Panc1 (cell line): ENCODE measurements around the gene FOXN1. TPM values are rescaled to one million over a fixed set of nuclear protein-coding genes. Genes with fewer than 3 reads are reported as not detected.

Experiments used
- ATAC-seq: fragments of 200-7000 bp; cut with Tn5 transposase; 2 replicates; pipeline ENCODE4 v1.9.1; 2020; ENCODE audit warnings: mild to moderate bottlenecking, moderate library complexity
- BruUV-seq: library from RNA; stranded (reverse); fragments of 400-500 nt; replicated peaks from 2 replicates; lab custom pipeline; 2021; lab: Mats Ljungman, UMichigan
- CTCF ChIA-PET: fragments of 300-600 bp; sonication (Branson Sonifier 250); formaldehyde crosslinking; loops from one replicate; lab custom pipeline; 2022; ENCODE audit warnings: antibody characterized with exemption; lab: Charles Lee
- POLR2A ChIA-PET: fragments of 300-600 bp; sonication (Branson Sonifier 250); formaldehyde crosslinking; loops from one replicate; lab custom pipeline; 2022; ENCODE audit warnings: antibody characterized with exemption; lab: Charles Lee
- DNase-seq: peaks from one replicate; pipeline ENCODE4 v3.0.0-alpha.2; 2010; ENCODE audit warnings: low read depth, low spot score
- H3K27ac ChIP-seq: 2 replicates; pipeline ENCODE4 v1.5.1; 2011; ENCODE audit warnings: mild to moderate bottlenecking, low read length, inconsistent platforms
- H3K27me3 ChIP-seq: fragments of 200-500 bp; sonication (Bioruptor generic); 2 replicates; pipeline ENCODE4 v1.6.0; 2014; ENCODE audit warnings: low read length, inconsistent platforms; ENCODE audit not compliant: control insufficient read depth, insufficient read depth
- H3K36me3 ChIP-seq: fragments of 200-500 bp; sonication (Bioruptor generic); 2 replicates; pipeline ENCODE4 v1.5.1; 2014; ENCODE audit warnings: inconsistent platforms, mild to moderate bottlenecking, low read length, moderate library complexity; ENCODE audit not compliant: control insufficient read depth, insufficient read depth
- H3K4me1 ChIP-seq: 2 replicates; pipeline ENCODE4 v1.5.1; 2011; ENCODE audit warnings: inconsistent platforms, mild to moderate bottlenecking, low read length, moderate library complexity; ENCODE audit not compliant: control insufficient read depth, insufficient read depth
- H3K4me3 ChIP-seq, 2 experiments: 2 replicates each; pipeline ENCODE4 v1.5.1; 2011 to 2012; ENCODE audit warnings: low read depth in 2 of 2, low read length in 2 of 2, mild to moderate bottlenecking in 2 of 2, inconsistent platforms in 1 of 2, moderate library complexity in 1 of 2
- H3K9me3 ChIP-seq: fragments of 200-500 bp; sonication (Bioruptor generic); 2 replicates; pipeline ENCODE4 v1.5.1; 2014; ENCODE audit warnings: low read depth, mild to moderate bottlenecking, inconsistent platforms, low read length, moderate library complexity; ENCODE audit not compliant: control insufficient read depth, insufficient read depth
- POLR2AphosphoS5 ChIP-seq: IDR thresholded peaks from 2 replicates; pipeline ENCODE4 v1.6.1; 2012; ENCODE audit warnings: mild to moderate bottlenecking, low read depth, low read length, moderate library complexity
- SIN3A ChIP-seq: IDR thresholded peaks from 2 replicates; pipeline ENCODE4 v1.6.1; 2012; ENCODE audit warnings: low read depth, mild to moderate bottlenecking, low read length, moderate library complexity, borderline replicate concordance; ENCODE audit not compliant: insufficient read depth
- TCF7L2 ChIP-seq: IDR thresholded peaks from 2 replicates; pipeline ENCODE4 v1.6.1; 2011; ENCODE audit warnings: mild to moderate bottlenecking, low read depth, low read length, inconsistent platforms
- in situ Hi-C: cut with HindIII; loops from 2 replicates; pipeline ENCODE4 v1.10.0; 2016; ENCODE audit warnings: low sequenced_read_pairs, low pct_unique_long_range_greater_than_20kb
- intact Hi-C: fragments of 100-400 bp; cut with micrococcal nuclease; formaldehyde crosslinking; loops from one replicate; pipeline ENCODE4 v1.10.0; 2022; ENCODE audit not compliant: unreplicated experiment
- total RNA-seq: library from RNA; stranded (reverse); gene quantifications from one replicate; pipeline ENCODE4 v1.2.1, GENCODE V29; 2021; ENCODE audit not compliant: unreplicated experiment
- TF ChIP-seq, protein P1 (sequence below): fragments of 450-650 bp; IDR thresholded peaks from 2 replicates; pipeline ENCODE4 v1.5.1; 2017; ENCODE audit warnings: mild to moderate bottlenecking
- TF ChIP-seq, protein P2 (sequence below), 2 experiments: IDR thresholded peaks; 2 replicates each; pipeline ENCODE4 v1.6.1; 2011 to 2012; ENCODE audit warnings: low read depth in 2 of 2, control low read depth in 1 of 2, low read length in 1 of 2, mild to moderate bottlenecking in 1 of 2, moderate library complexity in 1 of 2; ENCODE audit not compliant: insufficient read depth in 1 of 2

The FOXN1 gene
- total RNA-seq, 1 experiment from 2014 or later, result not detected

DNA sequence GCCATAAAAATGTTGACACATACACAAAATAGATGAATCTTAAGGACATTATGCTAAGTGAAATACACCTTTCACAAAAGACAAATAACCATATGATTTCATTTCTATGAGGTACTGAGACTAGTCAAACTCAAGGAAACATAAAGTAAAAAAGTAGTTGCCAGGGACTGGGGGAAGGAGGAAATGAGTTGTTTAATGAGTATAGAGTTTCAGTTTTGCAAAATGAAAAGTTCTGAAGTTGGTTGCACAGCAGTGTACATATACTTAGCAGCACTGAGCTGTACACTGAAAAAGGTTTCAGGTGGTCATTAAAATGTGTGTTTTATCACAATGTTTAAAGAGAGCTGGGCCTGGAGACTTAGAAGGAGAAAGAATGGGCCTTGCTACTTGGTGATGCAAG, 37.4 kb upstream of the FOXN1 start:
- intact Hi-C loops, result no loop called here
- peaks cover 3% of the 10 kb centered on the region; the same call in 1 of the 2 replicates for H3K27me3 ChIP-seq
- H3K36me3 ChIP-seq, result no peaks in the 10 kb centered on the region
- no peak overlapping the region for H3K27ac ChIP-seq
- no peaks in the 10 kb centered on the region for H3K4me1 ChIP-seq
- ATAC-seq, result no peak
- BruUV-seq, result no TSS peak
- ChIA-PET POLR2A (interaction anchor here (0.6 kb wide), 1 partner anchor 10 kb away, joined by 3 read pairs; no protein-coding TSS in a partner anchor), CTCF (interaction anchor here (1.1 kb wide), 1 partner anchor 16 kb away, joined by 3 read pairs; no protein-coding TSS in a partner anchor)
- no peaks in the 10 kb centered on the region for H3K9me3 ChIP-seq
- no peak overlapping the region for H3K4me3 ChIP-seq
- no peak for TF ChIP-seq TCF7L2
- TF ChIP-seq, protein P1, sequence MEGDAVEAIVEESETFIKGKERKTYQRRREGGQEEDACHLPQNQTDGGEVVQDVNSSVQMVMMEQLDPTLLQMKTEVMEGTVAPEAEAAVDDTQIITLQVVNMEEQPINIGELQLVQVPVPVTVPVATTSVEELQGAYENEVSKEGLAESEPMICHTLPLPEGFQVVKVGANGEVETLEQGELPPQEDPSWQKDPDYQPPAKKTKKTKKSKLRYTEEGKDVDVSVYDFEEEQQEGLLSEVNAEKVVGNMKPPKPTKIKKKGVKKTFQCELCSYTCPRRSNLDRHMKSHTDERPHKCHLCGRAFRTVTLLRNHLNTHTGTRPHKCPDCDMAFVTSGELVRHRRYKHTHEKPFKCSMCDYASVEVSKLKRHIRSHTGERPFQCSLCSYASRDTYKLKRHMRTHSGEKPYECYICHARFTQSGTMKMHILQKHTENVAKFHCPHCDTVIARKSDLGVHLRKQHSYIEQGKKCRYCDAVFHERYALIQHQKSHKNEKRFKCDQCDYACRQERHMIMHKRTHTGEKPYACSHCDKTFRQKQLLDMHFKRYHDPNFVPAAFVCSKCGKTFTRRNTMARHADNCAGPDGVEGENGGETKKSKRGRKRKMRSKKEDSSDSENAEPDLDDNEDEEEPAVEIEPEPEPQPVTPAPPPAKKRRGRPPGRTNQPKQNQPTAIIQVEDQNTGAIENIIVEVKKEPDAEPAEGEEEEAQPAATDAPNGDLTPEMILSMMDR, result no peak
- TF ChIP-seq, protein P2, sequence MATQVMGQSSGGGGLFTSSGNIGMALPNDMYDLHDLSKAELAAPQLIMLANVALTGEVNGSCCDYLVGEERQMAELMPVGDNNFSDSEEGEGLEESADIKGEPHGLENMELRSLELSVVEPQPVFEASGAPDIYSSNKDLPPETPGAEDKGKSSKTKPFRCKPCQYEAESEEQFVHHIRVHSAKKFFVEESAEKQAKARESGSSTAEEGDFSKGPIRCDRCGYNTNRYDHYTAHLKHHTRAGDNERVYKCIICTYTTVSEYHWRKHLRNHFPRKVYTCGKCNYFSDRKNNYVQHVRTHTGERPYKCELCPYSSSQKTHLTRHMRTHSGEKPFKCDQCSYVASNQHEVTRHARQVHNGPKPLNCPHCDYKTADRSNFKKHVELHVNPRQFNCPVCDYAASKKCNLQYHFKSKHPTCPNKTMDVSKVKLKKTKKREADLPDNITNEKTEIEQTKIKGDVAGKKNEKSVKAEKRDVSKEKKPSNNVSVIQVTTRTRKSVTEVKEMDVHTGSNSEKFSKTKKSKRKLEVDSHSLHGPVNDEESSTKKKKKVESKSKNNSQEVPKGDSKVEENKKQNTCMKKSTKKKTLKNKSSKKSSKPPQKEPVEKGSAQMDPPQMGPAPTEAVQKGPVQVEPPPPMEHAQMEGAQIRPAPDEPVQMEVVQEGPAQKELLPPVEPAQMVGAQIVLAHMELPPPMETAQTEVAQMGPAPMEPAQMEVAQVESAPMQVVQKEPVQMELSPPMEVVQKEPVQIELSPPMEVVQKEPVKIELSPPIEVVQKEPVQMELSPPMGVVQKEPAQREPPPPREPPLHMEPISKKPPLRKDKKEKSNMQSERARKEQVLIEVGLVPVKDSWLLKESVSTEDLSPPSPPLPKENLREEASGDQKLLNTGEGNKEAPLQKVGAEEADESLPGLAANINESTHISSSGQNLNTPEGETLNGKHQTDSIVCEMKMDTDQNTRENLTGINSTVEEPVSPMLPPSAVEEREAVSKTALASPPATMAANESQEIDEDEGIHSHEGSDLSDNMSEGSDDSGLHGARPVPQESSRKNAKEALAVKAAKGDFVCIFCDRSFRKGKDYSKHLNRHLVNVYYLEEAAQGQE (IDR thresholded peaks at IDR 0.05; ENCODE audit: insufficient read depth in 1 of 2, low read depth in 2 of 2, low read length in 1 of 2), result no peak
- TF ChIP-seq POLR2AphosphoS5, result no peak
- TF ChIP-seq SIN3A, result no peak
- DNase-seq, result no peak
- in situ Hi-C loops, result no loop called here

DNA sequence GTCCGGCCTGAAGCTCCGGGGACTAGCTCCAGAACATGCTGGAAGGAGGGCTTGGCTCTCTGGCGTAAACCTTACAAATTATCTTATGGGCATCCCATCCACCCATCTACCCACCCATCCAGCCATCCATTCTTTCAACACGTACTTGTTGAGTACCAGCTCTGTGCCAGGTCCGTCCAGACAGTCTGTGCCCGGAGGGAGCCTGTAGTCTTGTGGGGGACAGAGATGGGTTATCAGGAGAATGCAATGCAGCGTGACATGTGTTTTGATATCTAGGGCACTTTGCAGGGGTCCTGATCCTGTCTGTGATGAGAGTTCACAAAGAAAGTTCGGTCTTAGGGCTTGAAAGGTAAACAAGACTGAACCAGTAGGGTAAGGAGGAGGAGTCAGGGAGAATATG, 36.8 kb upstream of the FOXN1 start:
- Histone ChIP-seq H3K36me3 (no peaks in the 10 kb centered on the region), H3K27me3 (peaks cover 3% of the 10 kb centered on the region; the same call in 1 of the 2 replicates), H3K9me3 (no peaks in the 10 kb centered on the region), H3K4me1 (no peaks in the 10 kb centered on the region), H3K27ac (no peak overlapping the region), H3K4me3 (no peak overlapping the region)
- in situ Hi-C loops (no loop called here), intact Hi-C loops (no loop called here)
- ChIA-PET CTCF (interaction anchor here (1.1 kb wide), 1 partner anchor 15 kb away, joined by 3 read pairs; no protein-coding TSS in a partner anchor), POLR2A (no interaction called here)
- no TSS peak for BruUV-seq
- TF ChIP-seq SIN3A (no peak), TCF7L2 (no peak), POLR2AphosphoS5 (no peak)
- TF ChIP-seq, protein P2 (IDR thresholded peaks at IDR 0.05; ENCODE audit: insufficient read depth in 1 of 2, low read depth in 2 of 2, low read length in 1 of 2), result no peak
- TF ChIP-seq, protein P1, result no peak
- DNase-seq (no peak), ATAC-seq (no peak)
